HG02610 (cell line): ENCODE results near the gene VPS9D1.

ENCODE experiments used
- ATAC-seq: cut with Tn5 transposase; IDR thresholded peaks from one replicate; pipeline ENCODE4 v1.9.1; 2021; ENCODE audit warnings: mild to moderate bottlenecking, moderate library complexity; ENCODE audit not compliant: unreplicated experiment

Gene VPS9D1

GRCh38 chr16:89732918-89733242 lies 12.2 kb upstream of the VPS9D1 start:
- ATAC-seq = no peak

- no peak for ATAC-seq
Observed at GRCh38 chr16:89732142-89732917, 11.6 kb upstream of the VPS9D1 start.

GRCh38 chr16:89730610-89731234 lies 10.0 kb upstream of the VPS9D1 start:
- ATAC-seq = no peak

GRCh38 chr16:89729863-89730593 lies 9.3 kb upstream of the VPS9D1 start:
- no peak for ATAC-seq

- no peak for ATAC-seq
Observed at GRCh38 chr16:89729293-89729692, 8.6 kb upstream of the VPS9D1 start.

GRCh38 chr16:89727406-89728120 lies 6.9 kb upstream of the VPS9D1 start:
- ATAC-seq = no peak

GRCh38 chr16:89723279-89724250 lies 2.9 kb upstream of the VPS9D1 start:
- ATAC-seq = no peak

- ATAC-seq = peak; percentile 13
Observed at GRCh38 chr16:89722392-89723278, 1.9 kb upstream of the VPS9D1 start.

GRCh38 chr16:89721546-89722391 lies 1.1 kb upstream of the VPS9D1 start:
- ATAC-seq = peak; percentile 27

GRCh38 chr16:89720551-89720812 lies 216 bp downstream of the VPS9D1 start:
- ATAC-seq = peak; percentile 8

GRCh38 chr16:89717688-89718505 lies 2.8 kb downstream of the VPS9D1 start:
- no peak for ATAC-seq

GRCh38 chr16:89716916-89717687 lies 3.6 kb downstream of the VPS9D1 start:
- no peak for ATAC-seq

GRCh38 chr16:89716493-89716892 lies 4.2 kb downstream of the VPS9D1 start:
- no peak for ATAC-seq

GRCh38 chr16:89712274-89712781 lies 8.4 kb downstream of the VPS9D1 start:
- no peak for ATAC-seq

GRCh38 chr16:89711601-89712273 lies 9.0 kb downstream of the VPS9D1 start:
- peak; percentile 49 for ATAC-seq
